ENCODE measurements around the gene DNAJC11.

DNA sequence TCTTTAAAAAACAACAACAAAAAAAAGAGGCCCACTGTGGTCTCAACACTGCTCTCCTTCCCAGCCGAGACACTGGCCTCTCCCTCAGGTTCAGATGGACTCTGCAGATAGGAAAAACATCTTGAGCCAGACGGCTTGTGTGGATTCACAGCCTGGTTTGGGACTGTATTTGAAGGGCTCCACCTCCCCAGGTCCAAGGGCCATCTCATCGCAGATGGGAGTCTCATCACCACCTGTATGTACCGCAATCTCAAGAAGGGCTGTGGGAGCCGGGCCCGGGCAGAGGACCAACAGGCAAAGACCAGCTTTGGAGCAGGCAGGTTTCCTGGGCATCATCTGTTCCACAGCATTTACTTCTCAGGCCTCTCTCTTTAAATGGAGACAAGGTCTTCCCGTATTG is 111.6 kb downstream of the DNAJC11 start:
- TF ChIP-seq, protein P1, sequence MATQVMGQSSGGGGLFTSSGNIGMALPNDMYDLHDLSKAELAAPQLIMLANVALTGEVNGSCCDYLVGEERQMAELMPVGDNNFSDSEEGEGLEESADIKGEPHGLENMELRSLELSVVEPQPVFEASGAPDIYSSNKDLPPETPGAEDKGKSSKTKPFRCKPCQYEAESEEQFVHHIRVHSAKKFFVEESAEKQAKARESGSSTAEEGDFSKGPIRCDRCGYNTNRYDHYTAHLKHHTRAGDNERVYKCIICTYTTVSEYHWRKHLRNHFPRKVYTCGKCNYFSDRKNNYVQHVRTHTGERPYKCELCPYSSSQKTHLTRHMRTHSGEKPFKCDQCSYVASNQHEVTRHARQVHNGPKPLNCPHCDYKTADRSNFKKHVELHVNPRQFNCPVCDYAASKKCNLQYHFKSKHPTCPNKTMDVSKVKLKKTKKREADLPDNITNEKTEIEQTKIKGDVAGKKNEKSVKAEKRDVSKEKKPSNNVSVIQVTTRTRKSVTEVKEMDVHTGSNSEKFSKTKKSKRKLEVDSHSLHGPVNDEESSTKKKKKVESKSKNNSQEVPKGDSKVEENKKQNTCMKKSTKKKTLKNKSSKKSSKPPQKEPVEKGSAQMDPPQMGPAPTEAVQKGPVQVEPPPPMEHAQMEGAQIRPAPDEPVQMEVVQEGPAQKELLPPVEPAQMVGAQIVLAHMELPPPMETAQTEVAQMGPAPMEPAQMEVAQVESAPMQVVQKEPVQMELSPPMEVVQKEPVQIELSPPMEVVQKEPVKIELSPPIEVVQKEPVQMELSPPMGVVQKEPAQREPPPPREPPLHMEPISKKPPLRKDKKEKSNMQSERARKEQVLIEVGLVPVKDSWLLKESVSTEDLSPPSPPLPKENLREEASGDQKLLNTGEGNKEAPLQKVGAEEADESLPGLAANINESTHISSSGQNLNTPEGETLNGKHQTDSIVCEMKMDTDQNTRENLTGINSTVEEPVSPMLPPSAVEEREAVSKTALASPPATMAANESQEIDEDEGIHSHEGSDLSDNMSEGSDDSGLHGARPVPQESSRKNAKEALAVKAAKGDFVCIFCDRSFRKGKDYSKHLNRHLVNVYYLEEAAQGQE (IDR thresholded peaks at IDR 0.05; ENCODE audit: insufficient read depth in 1 of 2, low read depth in 2 of 2, low read length in 1 of 2): no peak
- TF ChIP-seq, protein P2, sequence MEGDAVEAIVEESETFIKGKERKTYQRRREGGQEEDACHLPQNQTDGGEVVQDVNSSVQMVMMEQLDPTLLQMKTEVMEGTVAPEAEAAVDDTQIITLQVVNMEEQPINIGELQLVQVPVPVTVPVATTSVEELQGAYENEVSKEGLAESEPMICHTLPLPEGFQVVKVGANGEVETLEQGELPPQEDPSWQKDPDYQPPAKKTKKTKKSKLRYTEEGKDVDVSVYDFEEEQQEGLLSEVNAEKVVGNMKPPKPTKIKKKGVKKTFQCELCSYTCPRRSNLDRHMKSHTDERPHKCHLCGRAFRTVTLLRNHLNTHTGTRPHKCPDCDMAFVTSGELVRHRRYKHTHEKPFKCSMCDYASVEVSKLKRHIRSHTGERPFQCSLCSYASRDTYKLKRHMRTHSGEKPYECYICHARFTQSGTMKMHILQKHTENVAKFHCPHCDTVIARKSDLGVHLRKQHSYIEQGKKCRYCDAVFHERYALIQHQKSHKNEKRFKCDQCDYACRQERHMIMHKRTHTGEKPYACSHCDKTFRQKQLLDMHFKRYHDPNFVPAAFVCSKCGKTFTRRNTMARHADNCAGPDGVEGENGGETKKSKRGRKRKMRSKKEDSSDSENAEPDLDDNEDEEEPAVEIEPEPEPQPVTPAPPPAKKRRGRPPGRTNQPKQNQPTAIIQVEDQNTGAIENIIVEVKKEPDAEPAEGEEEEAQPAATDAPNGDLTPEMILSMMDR (IDR thresholded peaks at IDR 0.05): no peak
- no peak for TF ChIP-seq SIN3A (IDR thresholded peaks at IDR 0.05; ENCODE audit: borderline replicate concordance, insufficient read depth, low read depth, low read length)

Measured in Panc1 (cell line).